Measurements from ENCODE around the gene F11R.
"Not testable (repeated sequence)": the region's sequence is repeated elsewhere in the genome, so short reads cannot be mapped to it uniquely, and the experiment has no call there.

F11R gene

GRCh38 chr1:161020509-161021164 is at the start of gene F11R:
TSS of gene F11R (minus strand) at chr1:161021152. CDS start at chr1:161021073, 79 bp downstream.
- peak; percentile 72 for DNase-seq

GRCh38 chr1:161069731-161070270 is 48.8 kb upstream of the F11R start, which contains the start of gene ARHGAP30:
TSS of gene ARHGAP30 (minus strand) at chr1:161069891. CDS start at chr1:161069624, 267 bp downstream.
- no peak for DNase-seq

- DNase-seq: no peak
These were observed 48.3 kb upstream of the F11R start for GRCh38 chr1:161069241-161069640.

GRCh38 chr1:161068306-161069234 is 47.6 kb upstream of the F11R start:
- DNase-seq: no peak

- no peak for DNase-seq
These were observed 45.7 kb upstream of the F11R start for GRCh38 chr1:161066694-161067093.

GRCh38 chr1:161065681-161066080 is 44.7 kb upstream of the F11R start:
- not testable (repeated sequence) for DNase-seq

- DNase-seq: not testable (repeated sequence)
These were observed 43.0 kb upstream of the F11R start for GRCh38 chr1:161063936-161064335.

GRCh38 chr1:161061419-161061818 is 40.5 kb upstream of the F11R start:
- DNase-seq: no peak

GRCh38 chr1:161059293-161059692 is 38.3 kb upstream of the F11R start:
- no peak for DNase-seq

GRCh38 chr1:161054805-161055204 is 33.9 kb upstream of the F11R start:
- DNase-seq: no peak

GRCh38 chr1:161054232-161054631 is 33.3 kb upstream of the F11R start:
- no peak for DNase-seq

GRCh38 chr1:161052899-161053298 is 31.9 kb upstream of the F11R start:
- DNase-seq: no peak

- DNase-seq: no peak
These were observed 30.3 kb upstream of the F11R start for GRCh38 chr1:161051219-161051618.

- no peak for DNase-seq
These were observed 28.2 kb upstream of the F11R start for GRCh38 chr1:161048949-161049722.

- no peak for DNase-seq
These were observed 26.8 kb upstream of the F11R start for GRCh38 chr1:161047436-161048420.

GRCh38 chr1:161046605-161047228 is 25.8 kb upstream of the F11R start:
- DNase-seq: no peak

- peak; percentile 99 for DNase-seq
These were observed 25.0 kb upstream of the F11R start, which contains the start of gene USF1 for GRCh38 chr1:161045736-161046604. TSS of gene USF1 (minus strand) at chr1:161045977. CDS start at chr1:161043275, 2,702 bp downstream.

- peak; percentile 91 for DNase-seq
These were observed 24.2 kb upstream of the F11R start for GRCh38 chr1:161044908-161045735.

GRCh38 chr1:161044535-161044907 is 23.6 kb upstream of the F11R start:
- DNase-seq: no peak

Data from eye (tissue), 1 donor.